ENCODE results near the gene TAGLN3.
A peak's percentile ranks its signal among the peaks of the same experiment; 100 is the strongest.

- TF ChIP-seq CTCF (IDR thresholded peaks at IDR 0.05; ENCODE audit: low read depth, low read length) = peak; percentile 93
- TF ChIP-seq EZH2phosphoT487 (IDR thresholded peaks at IDR 0.05; ENCODE audit: low read depth) = no peak
Measured at GRCh38 chr3:112043621-112044201, 45.0 kb downstream of the TAGLN3 start.

Data from OCI-LY3 (cell line).